Measurements from ENCODE around the gene MRPS10. TPM values are rescaled to one million over a fixed set of nuclear protein-coding genes. Genes with fewer than 3 reads are reported as not detected.

The MRPS10 gene
- total and polyA plus RNA-seq, 9 donors, result 26.9 to 37.8 (median 33.8) TPM

- Histone ChIP-seq H3K4me1 (ENCODE audit: control insufficient read depth, insufficient read depth, low read length) (peaks cover 4% of the 10 kb centered on the region), H3K27me3 (ENCODE audit: control insufficient read depth, insufficient read depth, low read length) (no peaks in the 10 kb centered on the region), H3K36me3 (ENCODE audit: control insufficient read depth, insufficient read depth, low read length) (peaks cover 46% of the 10 kb centered on the region), H3K9me3 (replicated peaks; ENCODE audit: control insufficient read depth, low read depth, low read length) (no peaks in the 10 kb centered on the region), H3K27ac (ENCODE audit: low read length) (no peak overlapping the region), H3K4me3 (ENCODE audit: low read length) (no peak overlapping the region)
- whole genome bisulfite sequencing (ENCODE audit: insufficient coverage), result 93% methylated on average over 13 of the region's 15 CpGs
- no peak for DNase-seq
Observed at GRCh38 chr6:42228305-42228704, 10.6 kb upstream of the MRPS10 start.

- no peak overlapping the region for H3K27ac ChIP-seq (ENCODE audit: low read length)
- no peaks in the 10 kb centered on the region for H3K9me3 ChIP-seq (replicated peaks; ENCODE audit: control insufficient read depth, low read depth, low read length)
- WGBS (ENCODE audit: insufficient coverage), result 90% methylated on average over 4 of the region's 9 CpGs
Observed at GRCh38 chr6:42227173-42227850, 9.7 kb upstream of the MRPS10 start.

DNA sequence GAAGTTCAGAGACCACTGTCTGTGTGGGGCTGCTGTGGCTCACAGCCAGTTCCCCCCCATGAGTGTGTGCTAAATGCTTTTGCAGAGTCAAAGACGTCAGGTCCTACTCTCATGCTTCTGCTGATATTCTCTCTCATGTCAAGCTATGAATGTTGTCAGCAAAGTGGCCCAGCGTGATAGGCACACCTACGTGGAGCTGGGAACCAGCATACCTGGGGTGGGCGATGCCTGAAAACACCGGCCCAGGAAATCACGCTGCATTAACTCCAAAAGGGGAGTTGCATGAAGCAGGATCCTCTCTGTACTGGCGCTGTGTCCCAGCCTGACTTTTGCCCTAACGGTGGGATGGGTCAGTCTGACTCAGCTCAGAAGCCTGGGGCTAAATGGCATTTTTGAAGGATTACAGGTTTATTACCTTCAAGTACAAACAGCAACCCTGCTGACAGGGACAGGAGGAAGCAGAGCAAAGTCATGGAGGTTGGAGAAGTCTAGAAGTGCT is 9.0 kb upstream of the MRPS10 start:
- WGBS (ENCODE audit: insufficient coverage), result 67% methylated on average over 7 of the region's 8 CpGs
- DNase-seq, result no peak
- H3K4me3 ChIP-seq (ENCODE audit: low read length), result no peak overlapping the region
- H3K36me3 ChIP-seq (ENCODE audit: control insufficient read depth, insufficient read depth, low read length), result peaks cover 36% of the 10 kb centered on the region
- H3K4me1 ChIP-seq (ENCODE audit: control insufficient read depth, insufficient read depth, low read length), result peaks cover 4% of the 10 kb centered on the region
- H3K27ac ChIP-seq (ENCODE audit: low read length), result peak overlapping the region; percentile 78
- H3K27me3 ChIP-seq (ENCODE audit: control insufficient read depth, insufficient read depth, low read length), result no peaks in the 10 kb centered on the region
- H3K9me3 ChIP-seq (replicated peaks; ENCODE audit: control insufficient read depth, low read depth, low read length), result no peaks in the 10 kb centered on the region

More at GRCh38 chr6:42227173-42227850, 9.7 kb upstream of the MRPS10 start:
- DNase-seq, result no peak
- no peak overlapping the region for H3K4me3 ChIP-seq (ENCODE audit: low read length)
- H3K4me1 ChIP-seq (ENCODE audit: control insufficient read depth, insufficient read depth, low read length), result peaks cover 4% of the 10 kb centered on the region
- peaks cover 40% of the 10 kb centered on the region for H3K36me3 ChIP-seq (ENCODE audit: control insufficient read depth, insufficient read depth, low read length)
- H3K27me3 ChIP-seq (ENCODE audit: control insufficient read depth, insufficient read depth, low read length), result no peaks in the 10 kb centered on the region

DNA sequence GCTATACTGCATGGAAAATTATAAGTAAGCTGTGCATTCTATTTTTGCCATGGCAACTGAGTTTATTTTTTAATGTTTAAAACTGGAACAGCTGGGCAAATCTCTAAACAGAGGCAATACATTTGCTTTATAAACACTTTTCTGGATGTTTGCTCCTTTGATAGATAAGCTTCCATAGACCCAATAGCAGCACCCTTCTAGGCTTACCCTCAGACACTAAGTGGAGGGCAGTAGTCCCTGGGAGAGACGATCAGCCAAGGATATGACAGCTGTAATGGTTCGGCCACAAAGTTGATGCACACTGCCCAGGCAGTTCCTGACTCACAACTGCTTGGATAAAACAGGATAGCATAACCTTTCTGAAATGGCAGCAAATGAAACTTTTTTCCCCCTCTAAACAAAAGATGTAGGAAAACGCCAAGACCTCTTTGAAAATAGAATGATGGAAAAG is 8.5 kb upstream of the MRPS10 start:
- Histone ChIP-seq H3K4me1 (ENCODE audit: control insufficient read depth, insufficient read depth, low read length) (peaks cover 4% of the 10 kb centered on the region), H3K27ac (ENCODE audit: low read length) (peak overlapping the region; percentile 78), H3K27me3 (ENCODE audit: control insufficient read depth, insufficient read depth, low read length) (no peaks in the 10 kb centered on the region), H3K4me3 (ENCODE audit: low read length) (no peak overlapping the region), H3K36me3 (ENCODE audit: control insufficient read depth, insufficient read depth, low read length) (peaks cover 31% of the 10 kb centered on the region), H3K9me3 (replicated peaks; ENCODE audit: control insufficient read depth, low read depth, low read length) (no peaks in the 10 kb centered on the region)
- DNase-seq, result peak; percentile 52
- WGBS (ENCODE audit: insufficient coverage), result no CpG with 5 or more reads among the region's 3 CpGs

- no CpG with 5 or more reads among the region's 4 CpGs for WGBS (ENCODE audit: insufficient coverage)
- H3K4me1 ChIP-seq (ENCODE audit: control insufficient read depth, insufficient read depth, low read length), result peaks cover 4% of the 10 kb centered on the region
- no peak overlapping the region for H3K27ac ChIP-seq (ENCODE audit: low read length)
- no peaks in the 10 kb centered on the region for H3K9me3 ChIP-seq (replicated peaks; ENCODE audit: control insufficient read depth, low read depth, low read length)
- no peak for DNase-seq
- H3K36me3 ChIP-seq (ENCODE audit: control insufficient read depth, insufficient read depth, low read length), result peaks cover 25% of the 10 kb centered on the region
- H3K4me3 ChIP-seq (ENCODE audit: low read length), result no peak overlapping the region
- H3K27me3 ChIP-seq (ENCODE audit: control insufficient read depth, insufficient read depth, low read length), result no peaks in the 10 kb centered on the region
Observed at GRCh38 chr6:42225419-42225818, 7.8 kb upstream of the MRPS10 start.

DNA sequence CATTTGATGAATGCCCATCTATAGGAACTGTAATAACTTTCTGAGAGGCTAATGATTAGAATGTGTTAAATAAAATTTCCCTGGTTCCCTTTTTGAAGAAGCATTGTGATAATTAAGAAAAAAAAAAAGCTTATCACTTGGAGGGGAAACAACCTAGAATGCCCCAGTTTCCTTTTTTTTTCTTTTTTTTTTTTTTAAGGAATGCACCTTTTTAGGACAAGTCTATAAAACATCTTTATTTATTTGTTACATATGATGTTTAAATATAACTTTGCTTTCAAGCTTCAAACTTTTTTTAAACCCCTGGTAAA is 7.3 kb upstream of the MRPS10 start:
- Histone ChIP-seq H3K4me3 (ENCODE audit: low read length) (no peak overlapping the region), H3K36me3 (ENCODE audit: control insufficient read depth, insufficient read depth, low read length) (peaks cover 25% of the 10 kb centered on the region), H3K4me1 (ENCODE audit: control insufficient read depth, insufficient read depth, low read length) (peaks cover 4% of the 10 kb centered on the region), H3K9me3 (replicated peaks; ENCODE audit: control insufficient read depth, low read depth, low read length) (no peaks in the 10 kb centered on the region), H3K27ac (ENCODE audit: low read length) (no peak overlapping the region), H3K27me3 (ENCODE audit: control insufficient read depth, insufficient read depth, low read length) (no peaks in the 10 kb centered on the region)
- no peak for DNase-seq

GRCh38 chr6:42224222-42225028 is 6.8 kb upstream of the MRPS10 start:
- Histone ChIP-seq H3K4me3 (ENCODE audit: low read length) (no peak overlapping the region), H3K36me3 (ENCODE audit: control insufficient read depth, insufficient read depth, low read length) (peaks cover 19% of the 10 kb centered on the region), H3K27me3 (ENCODE audit: control insufficient read depth, insufficient read depth, low read length) (no peaks in the 10 kb centered on the region), H3K27ac (ENCODE audit: low read length) (no peak overlapping the region), H3K9me3 (replicated peaks; ENCODE audit: control insufficient read depth, low read depth, low read length) (no peaks in the 10 kb centered on the region), H3K4me1 (ENCODE audit: control insufficient read depth, insufficient read depth, low read length) (peaks cover 4% of the 10 kb centered on the region)
- 91% methylated on average over 6 of the region's 12 CpGs for WGBS (ENCODE audit: insufficient coverage)
- no peak for DNase-seq

- 100% methylated on average over 1 of the region's 7 CpGs for WGBS (ENCODE audit: insufficient coverage)
- no peak overlapping the region for H3K27ac ChIP-seq (ENCODE audit: low read length)
- H3K4me3 ChIP-seq (ENCODE audit: low read length), result no peak overlapping the region
- peaks cover 10% of the 10 kb centered on the region for H3K36me3 ChIP-seq (ENCODE audit: control insufficient read depth, insufficient read depth, low read length)
- no peak for DNase-seq
- H3K9me3 ChIP-seq (replicated peaks; ENCODE audit: control insufficient read depth, low read depth, low read length), result no peaks in the 10 kb centered on the region
- H3K4me1 ChIP-seq (ENCODE audit: control insufficient read depth, insufficient read depth, low read length), result peaks cover 7% of the 10 kb centered on the region
- no peaks in the 10 kb centered on the region for H3K27me3 ChIP-seq (ENCODE audit: control insufficient read depth, insufficient read depth, low read length)
Observed at GRCh38 chr6:42222448-42222847, 4.8 kb upstream of the MRPS10 start.

DNA sequence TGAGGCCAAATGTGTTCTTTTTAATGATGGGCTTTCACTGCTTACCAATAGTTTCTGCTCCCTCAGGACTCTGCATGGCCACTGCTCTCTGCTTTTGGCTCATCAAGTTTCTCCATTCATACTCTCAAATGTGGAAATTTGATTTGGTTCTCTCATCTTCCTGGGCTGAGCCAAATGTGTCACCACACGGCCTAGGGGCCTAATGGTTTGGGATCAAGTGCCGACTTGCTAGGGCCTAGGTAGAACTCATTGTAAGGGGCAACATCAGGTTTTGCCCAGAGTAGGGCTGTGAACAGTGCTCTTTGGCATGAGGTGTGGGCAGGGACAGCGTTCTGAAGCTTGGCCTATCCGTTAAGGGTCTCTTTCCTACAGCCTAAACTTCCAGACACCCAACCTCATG is 3.9 kb upstream of the MRPS10 start:
- 83% methylated on average over 2 of the region's 4 CpGs for WGBS (ENCODE audit: insufficient coverage)
- Histone ChIP-seq H3K36me3 (ENCODE audit: control insufficient read depth, insufficient read depth, low read length) (peaks cover 2% of the 10 kb centered on the region), H3K9me3 (replicated peaks; ENCODE audit: control insufficient read depth, low read depth, low read length) (no peaks in the 10 kb centered on the region), H3K4me3 (ENCODE audit: low read length) (no peak overlapping the region), H3K27ac (ENCODE audit: low read length) (no peak overlapping the region), H3K4me1 (ENCODE audit: control insufficient read depth, insufficient read depth, low read length) (peaks cover 7% of the 10 kb centered on the region), H3K27me3 (ENCODE audit: control insufficient read depth, insufficient read depth, low read length) (no peaks in the 10 kb centered on the region)
- no peak for DNase-seq

DNA sequence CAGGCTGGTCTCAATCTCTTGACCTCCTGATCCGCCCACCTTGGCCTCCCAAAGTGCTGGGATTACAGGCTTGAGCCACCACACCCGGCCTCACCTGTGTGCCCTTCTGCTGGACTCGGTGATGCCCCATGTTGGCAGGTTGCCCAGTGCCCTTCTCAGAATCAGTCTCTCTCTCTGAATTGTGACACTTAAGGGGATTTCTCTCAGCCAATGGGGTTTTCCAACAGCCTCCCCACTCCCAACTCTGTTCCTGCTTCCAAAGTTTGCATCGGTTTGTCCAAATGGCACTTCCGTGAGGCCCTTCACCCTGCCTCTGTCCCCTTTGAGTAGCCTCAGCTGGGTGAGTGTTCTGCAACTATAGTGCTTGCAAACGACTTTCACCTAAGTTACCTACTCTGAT is 3.1 kb upstream of the MRPS10 start:
- Histone ChIP-seq H3K4me1 (ENCODE audit: control insufficient read depth, insufficient read depth, low read length) (peaks cover 10% of the 10 kb centered on the region), H3K4me3 (ENCODE audit: low read length) (no peak overlapping the region), H3K9me3 (replicated peaks; ENCODE audit: control insufficient read depth, low read depth, low read length) (no peaks in the 10 kb centered on the region), H3K27ac (ENCODE audit: low read length) (no peak overlapping the region), H3K36me3 (ENCODE audit: control insufficient read depth, insufficient read depth, low read length) (no peaks in the 10 kb centered on the region), H3K27me3 (ENCODE audit: control insufficient read depth, insufficient read depth, low read length) (no peaks in the 10 kb centered on the region)
- no peak for DNase-seq
- 82% methylated on average over 3 of the region's 6 CpGs for WGBS (ENCODE audit: insufficient coverage)
